ENCODE results near the gene MYO1A. TPM values are rescaled to one million over a fixed set of nuclear protein-coding genes. Genes with fewer than 3 reads are reported as not detected.

The MYO1A gene
- total RNA-seq, 4 donors from 2014 or later = 0.22 to 0.54 (median 0.29) TPM

DNA sequence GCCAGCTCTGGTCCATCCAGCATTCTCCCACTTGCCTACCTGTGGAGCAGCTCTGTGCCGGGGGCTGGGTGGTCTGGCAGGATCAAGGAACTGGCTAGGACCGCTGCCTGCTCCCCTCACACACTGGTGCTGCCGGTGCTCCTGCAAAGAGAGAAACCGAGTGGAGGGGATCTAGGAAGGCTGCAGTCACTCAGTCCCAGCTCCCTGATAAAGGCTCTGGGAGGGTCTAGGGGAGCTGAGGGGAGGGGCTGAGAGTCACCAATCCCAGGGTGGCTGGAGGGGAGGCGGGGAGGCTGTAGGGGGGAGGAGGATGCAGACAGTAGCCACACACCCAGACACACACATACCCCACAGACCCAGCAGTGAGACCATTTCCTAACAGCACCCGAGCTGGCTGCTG is 33.6 kb downstream of the MYO1A start, which contains the start of gene TAC3:
Gene TAC3, minus strand, starts transcription at position 182 of the 400 bp plus-strand sequence. CDS start 732 bp downstream, outside the sequence.
- H3K4me1 ChIP-seq = no peaks in the 10 kb centered on the region
- no peaks in the 10 kb centered on the region for H3K36me3 ChIP-seq
- ATAC-seq = no peak
- H3K27me3 ChIP-seq = peaks cover 33% of the 10 kb centered on the region
- no peak for TF ChIP-seq EP300 (IDR thresholded peaks at IDR 0.05)
- TF ChIP-seq POLR2AphosphoS5 (IDR thresholded peaks at IDR 0.05) = no peak
- no peak for TF ChIP-seq POLR2A (IDR thresholded peaks at IDR 0.05)
- no peak for TF ChIP-seq CTCF (IDR thresholded peaks at IDR 0.05)
- no peak within 1 kb of the TSS for H3K4me3 ChIP-seq
- no peaks in the 10 kb centered on the region for H3K9me3 ChIP-seq
- H3K27ac ChIP-seq = no peak within 1 kb of the TSS
- WGBS, 2 donors (ENCODE audit: low coverage in 1 of 2) = 0% methylated on average over 1 of the region's 6 CpGs; no CpG with 5 or more reads in 1 of the 2 donors

GRCh38 chr12:57012600-57013465 is 37.1 kb downstream of the MYO1A start:
- H3K9me3 ChIP-seq = no peaks in the 10 kb centered on the region
- no peak for ATAC-seq

DNA sequence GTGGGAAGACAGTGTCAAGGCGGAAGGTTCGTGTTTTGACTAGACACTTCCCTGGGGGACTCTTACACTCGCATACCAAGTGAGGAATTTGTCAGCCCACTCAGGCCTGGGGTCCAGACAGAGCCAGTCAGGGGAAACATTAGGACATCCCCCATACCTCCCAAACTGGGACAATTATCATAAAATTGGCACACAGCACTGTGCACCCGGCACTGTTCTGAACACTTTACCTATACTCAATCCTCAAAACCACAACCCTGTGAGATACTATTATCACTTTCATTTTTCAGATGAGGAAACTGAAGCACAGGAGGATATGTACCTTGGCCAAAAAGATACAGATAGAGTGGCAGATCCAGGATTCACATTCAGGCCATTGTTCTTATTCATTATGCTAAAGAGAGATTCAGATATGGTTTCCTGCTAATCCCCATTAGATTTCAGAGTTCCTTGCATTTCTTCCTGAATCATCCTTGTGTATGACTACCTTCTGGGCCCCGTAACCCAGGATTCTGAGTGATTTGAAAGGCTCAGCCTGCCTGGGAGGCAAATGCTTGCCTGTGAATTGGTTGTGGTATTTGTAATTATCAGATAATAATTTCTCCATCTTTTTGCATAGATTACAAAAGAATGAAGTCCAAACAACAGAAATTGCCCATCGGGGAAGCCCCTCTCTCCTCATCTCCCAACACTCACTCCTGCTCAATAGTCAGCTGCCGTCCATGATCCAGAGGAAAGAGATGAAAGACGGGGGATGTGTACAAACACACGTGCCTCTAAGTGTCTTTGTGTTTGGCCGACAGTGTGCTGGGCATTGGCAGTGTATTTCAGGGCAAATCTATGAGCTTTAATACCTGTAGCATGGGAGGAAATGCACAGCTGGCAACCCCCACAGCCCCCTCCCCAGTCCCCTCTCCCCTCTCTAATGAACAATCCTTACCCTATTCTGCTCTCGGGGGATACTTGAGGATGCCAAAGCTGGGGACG is 38.2 kb downstream of the MYO1A start:
- TF ChIP-seq EP300 (IDR thresholded peaks at IDR 0.05) (no peak), CTCF (IDR thresholded peaks at IDR 0.05) (no peak), POLR2A (IDR thresholded peaks at IDR 0.05) (no peak), POLR2AphosphoS5 (IDR thresholded peaks at IDR 0.05) (no peak)
- H3K4me3 ChIP-seq = no peak overlapping the region
- H3K9me3 ChIP-seq = no peaks in the 10 kb centered on the region
- no peaks in the 10 kb centered on the region for H3K36me3 ChIP-seq
- no peak for ATAC-seq
- no peak overlapping the region for H3K27ac ChIP-seq
- WGBS, 2 donors (ENCODE audit: low coverage in 1 of 2) = 76 to 79% methylated on average over 6 to 9 of the region's 12 CpGs
- H3K4me1 ChIP-seq = peaks cover 0 to 6% (median 2%) of the 10 kb centered on the region in 3 donors
- peaks cover 33% of the 10 kb centered on the region for H3K27me3 ChIP-seq

More at GRCh38 chr12:57012600-57013465, 37.1 kb downstream of the MYO1A start:
- H3K4me3 ChIP-seq = no peak overlapping the region
- TF ChIP-seq POLR2AphosphoS5 (IDR thresholded peaks at IDR 0.05) (no peak), POLR2A (IDR thresholded peaks at IDR 0.05) (no peak), CTCF (IDR thresholded peaks at IDR 0.05) (no peak)
- no peak overlapping the region for H3K27ac ChIP-seq
- H3K27me3 ChIP-seq = peaks cover 33% of the 10 kb centered on the region
- 63 to 100% methylated on average over 2 to 6 of the region's 7 CpGs for WGBS, 2 donors (ENCODE audit: low coverage in 1 of 2)
- H3K36me3 ChIP-seq = no peaks in the 10 kb centered on the region
- no peaks in the 10 kb centered on the region for H3K4me1 ChIP-seq

- TF ChIP-seq CTCF (IDR thresholded peaks at IDR 0.05) = no peak
- Histone ChIP-seq H3K36me3 (no peaks in the 10 kb centered on the region), H3K4me3 (no peak overlapping the region), H3K4me1 (peaks cover 0 to 12% (median 4%) of the 10 kb centered on the region in 3 donors), H3K27ac (no peak overlapping the region), H3K27me3 (peaks cover 24% of the 10 kb centered on the region), H3K9me3 (no peaks in the 10 kb centered on the region)
- 77 to 95% methylated on average over 4 of the region's 4 CpGs for WGBS, 2 donors (ENCODE audit: low coverage in 1 of 2)
- no peak for ATAC-seq
Measured at GRCh38 chr12:57010627-57011247, 39.2 kb downstream of the MYO1A start.
